Right atrium auricular region (tissue), 2 donors: ENCODE measurements around the gene CDC42BPA. TPM values are rescaled to one million over a fixed set of nuclear protein-coding genes. Genes with fewer than 3 reads are reported as not detected.

Experiments
- DNase-seq: peaks from one replicate; pipeline ENCODE4 v3.0.0-alpha.2; 2019; ENCODE audit warnings: low spot score
- H3K27ac ChIP-seq, 2 donors: fragments of 200-600 bp; sonication (generic); 1 replicate in 1 of 2; 2 replicates in 1 of 2; pipeline ENCODE4 v1.5.1; 2016 to 2019
- H3K27me3 ChIP-seq, 2 donors: fragments of 200-600 bp; sonication (generic); one replicate each; pipeline versions ENCODE4 v1.5.1 to v1.6.0; 2017 to 2019
- H3K36me3 ChIP-seq: fragments of 200-600 bp; sonication (generic); one replicate; pipeline ENCODE4 v1.5.1; 2016
- H3K4me1 ChIP-seq, 2 donors: fragments of 200-600 bp; sonication (generic); one replicate each; pipeline versions ENCODE4 v1.5.1 to v1.6.0; 2017 to 2019
- H3K4me3 ChIP-seq, 2 donors: fragments of 200-600 bp; sonication (generic); 1 replicate in 1 of 2; 2 replicates in 1 of 2; pipeline ENCODE4 v1.5.1; 2017 to 2019; ENCODE audit warnings: mild to moderate bottlenecking in 1 of 2, moderate library complexity in 1 of 2
- H3K9me3 ChIP-seq, 2 donors: fragments of 200-600 bp; sonication (generic); one replicate each; pipeline ENCODE4 v1.5.1; 2019
- total RNA-seq, 2 donors: library from RNA; depleted of rRNA; stranded (reverse); fragments of >200 nt; gene quantifications; one replicate each; pipeline ENCODE4 v1.1.0, GENCODE V29; 2016
- TF ChIP-seq, protein P1 (sequence below), 2 donors: fragments of 200-600 bp; sonication (generic); IDR thresholded peaks; one replicate each; pipeline ENCODE4 v1.5.1; 2019; ENCODE audit warnings: antibody characterized with exemption in 2 of 2

Gene CDC42BPA
- total RNA-seq, 2 donors from 2014 or later, result 26.0 to 32.0 TPM

DNA sequence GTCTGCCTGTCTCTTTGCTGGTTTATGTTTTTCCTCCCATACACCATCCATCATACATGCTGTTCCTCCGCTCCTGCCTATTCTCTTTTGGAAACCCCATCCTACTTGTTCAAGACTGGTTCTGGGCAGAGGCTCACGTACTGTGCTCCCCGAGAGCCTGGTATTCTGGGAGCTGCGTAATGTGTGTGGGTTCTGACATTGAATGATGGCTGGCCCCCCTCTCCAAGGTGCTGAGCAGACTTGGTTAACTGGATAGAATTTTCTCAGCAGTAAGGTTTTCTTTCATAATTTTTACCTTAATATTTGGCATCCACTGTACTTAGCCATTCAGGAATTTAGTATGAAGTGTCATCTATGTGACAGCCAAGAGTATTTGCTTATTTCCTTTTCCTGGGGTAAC, 351.6 kb downstream of the CDC42BPA start:
- Histone ChIP-seq H3K27ac (peak overlapping the region; percentile 83 to 88), H3K4me3 (no peak overlapping the region), H3K9me3 (peaks cover 0 to 2% of the 10 kb centered on the region in 2 donors), H3K27me3 (no peaks in the 10 kb centered on the region), H3K4me1 (peaks cover 0 to 54% of the 10 kb centered on the region in 2 donors), H3K36me3 (peaks cover 37% of the 10 kb centered on the region)
- TF ChIP-seq, protein P1, sequence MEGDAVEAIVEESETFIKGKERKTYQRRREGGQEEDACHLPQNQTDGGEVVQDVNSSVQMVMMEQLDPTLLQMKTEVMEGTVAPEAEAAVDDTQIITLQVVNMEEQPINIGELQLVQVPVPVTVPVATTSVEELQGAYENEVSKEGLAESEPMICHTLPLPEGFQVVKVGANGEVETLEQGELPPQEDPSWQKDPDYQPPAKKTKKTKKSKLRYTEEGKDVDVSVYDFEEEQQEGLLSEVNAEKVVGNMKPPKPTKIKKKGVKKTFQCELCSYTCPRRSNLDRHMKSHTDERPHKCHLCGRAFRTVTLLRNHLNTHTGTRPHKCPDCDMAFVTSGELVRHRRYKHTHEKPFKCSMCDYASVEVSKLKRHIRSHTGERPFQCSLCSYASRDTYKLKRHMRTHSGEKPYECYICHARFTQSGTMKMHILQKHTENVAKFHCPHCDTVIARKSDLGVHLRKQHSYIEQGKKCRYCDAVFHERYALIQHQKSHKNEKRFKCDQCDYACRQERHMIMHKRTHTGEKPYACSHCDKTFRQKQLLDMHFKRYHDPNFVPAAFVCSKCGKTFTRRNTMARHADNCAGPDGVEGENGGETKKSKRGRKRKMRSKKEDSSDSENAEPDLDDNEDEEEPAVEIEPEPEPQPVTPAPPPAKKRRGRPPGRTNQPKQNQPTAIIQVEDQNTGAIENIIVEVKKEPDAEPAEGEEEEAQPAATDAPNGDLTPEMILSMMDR (IDR thresholded peaks at IDR 0.05), result no peak
- no peak for DNase-seq

DNA sequence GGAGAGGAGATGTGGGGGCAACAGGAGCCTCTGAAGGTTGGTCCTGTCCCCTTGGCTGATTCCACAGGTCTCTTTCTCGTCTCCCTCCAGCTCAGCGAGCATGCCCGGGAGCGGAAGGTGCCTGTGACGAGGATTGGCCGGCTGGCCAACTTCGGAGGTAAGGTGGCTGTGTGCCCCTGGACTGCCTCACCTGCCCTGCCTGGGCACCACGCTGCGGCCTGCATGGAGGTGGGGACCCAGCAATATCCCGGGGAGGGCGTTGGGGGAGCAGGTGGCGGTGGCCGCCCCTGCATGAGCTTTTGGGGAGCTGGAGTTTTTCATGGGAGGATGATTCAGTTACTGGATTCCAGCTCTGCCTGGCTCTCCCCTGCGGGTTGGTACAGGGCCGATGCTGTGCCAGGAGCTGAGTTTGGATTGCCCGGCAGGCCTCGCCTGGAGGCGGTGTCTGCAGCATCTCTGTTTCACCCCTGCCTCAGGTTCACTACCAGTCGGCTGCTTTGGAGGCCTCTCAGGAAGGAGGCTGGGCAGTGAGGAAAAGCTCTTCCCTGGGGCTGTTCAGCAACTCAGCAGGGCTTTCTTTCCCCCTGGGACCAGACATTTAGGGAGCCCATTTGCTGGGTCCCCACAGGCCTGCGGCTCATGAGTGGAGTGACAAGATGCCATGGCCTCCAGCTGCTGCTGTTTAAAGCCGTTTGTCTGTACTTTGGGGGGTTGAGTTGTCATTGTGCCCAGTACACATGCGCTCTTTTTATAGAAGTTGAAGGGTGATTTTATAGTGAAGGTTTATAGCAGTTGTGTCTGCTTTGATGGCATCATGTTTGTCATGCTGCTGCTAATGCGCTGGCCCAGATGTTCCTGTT, 352.5 kb downstream of the CDC42BPA start:
- Histone ChIP-seq H3K4me1 (peaks cover 0 to 61% of the 10 kb centered on the region in 2 donors), H3K4me3 (no peak overlapping the region), H3K9me3 (no peaks in the 10 kb centered on the region), H3K36me3 (peaks cover 37% of the 10 kb centered on the region), H3K27me3 (no peaks in the 10 kb centered on the region), H3K27ac (peak overlapping the region; percentile 83 to 88)
- TF ChIP-seq, protein P1 (IDR thresholded peaks at IDR 0.05), result no peak
- DNase-seq, result no peak

DNA sequence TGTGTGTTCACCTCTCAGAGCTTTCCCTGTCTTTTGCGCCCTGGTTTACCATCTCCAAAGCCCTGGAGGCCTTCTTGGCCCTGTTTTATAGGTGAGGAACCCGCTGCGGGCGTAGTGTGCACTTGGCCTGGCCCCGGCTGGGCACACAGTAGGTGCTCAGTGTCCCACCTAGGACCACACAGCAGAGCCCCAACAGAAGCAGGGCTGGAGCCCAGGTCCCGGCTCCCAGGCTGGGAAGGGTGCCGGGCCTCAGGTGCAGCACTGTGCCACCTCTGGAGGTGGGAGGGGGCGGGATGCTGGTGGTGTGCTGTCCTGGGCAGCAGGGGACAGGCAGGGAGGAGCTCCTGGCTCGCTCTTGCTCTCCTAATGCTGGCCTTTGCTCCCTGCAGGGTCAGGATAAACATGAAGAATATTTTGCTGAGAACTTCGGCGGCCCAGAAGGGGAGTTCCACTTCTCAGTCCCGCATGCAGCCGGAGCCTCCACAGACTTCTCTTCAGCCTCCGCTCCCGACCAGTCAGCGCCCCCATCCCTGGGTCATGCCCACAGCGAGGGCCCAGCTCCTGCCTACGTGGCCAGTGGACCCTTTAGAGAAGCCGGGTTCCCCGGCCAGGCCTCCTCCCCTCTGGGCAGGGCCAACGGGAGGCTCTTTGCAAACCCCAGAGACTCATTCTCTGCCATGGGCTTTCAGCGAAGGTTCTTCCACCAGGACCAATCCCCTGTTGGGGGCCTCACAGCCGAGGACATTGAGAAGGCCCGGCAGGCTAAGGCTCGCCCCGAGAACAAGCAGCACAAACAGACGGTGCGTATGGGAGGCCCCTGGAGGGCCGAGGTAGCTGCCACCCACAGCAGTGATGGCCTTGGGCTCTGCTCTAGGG, 353.4 kb downstream of the CDC42BPA start:
- Histone ChIP-seq H3K4me1 (peaks cover 0 to 61% of the 10 kb centered on the region in 2 donors), H3K27me3 (no peaks in the 10 kb centered on the region), H3K36me3 (peaks cover 30% of the 10 kb centered on the region), H3K27ac (peak overlapping the region; percentile 83 to 88), H3K9me3 (no peaks in the 10 kb centered on the region), H3K4me3 (no peak overlapping the region)
- TF ChIP-seq, protein P1 (IDR thresholded peaks at IDR 0.05), result no peak
- DNase-seq, result no peak

DNA sequence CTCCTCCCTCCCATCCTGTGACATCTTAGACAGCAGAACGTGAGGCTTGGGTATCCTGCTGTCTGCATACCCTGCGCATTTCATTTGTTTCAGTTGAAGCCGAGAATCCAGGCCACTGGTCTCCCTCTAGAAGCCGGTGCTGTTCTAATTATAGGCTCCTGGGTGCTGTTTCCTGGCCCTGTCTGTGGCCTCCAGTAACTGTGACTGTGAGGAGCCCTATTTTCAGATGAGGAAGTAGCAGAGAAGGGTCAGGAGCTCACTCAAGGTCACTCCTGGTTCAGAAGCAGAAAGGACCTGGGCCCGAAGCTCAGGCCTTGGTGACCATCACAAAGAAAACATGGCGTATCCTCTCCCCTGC, 354.2 kb downstream of the CDC42BPA start:
- Histone ChIP-seq H3K4me3 (no peak overlapping the region), H3K9me3 (no peaks in the 10 kb centered on the region), H3K4me1 (peaks cover 0 to 61% of the 10 kb centered on the region in 2 donors), H3K27me3 (no peaks in the 10 kb centered on the region), H3K36me3 (peaks cover 26% of the 10 kb centered on the region), H3K27ac (peak overlapping the region; percentile 83 to 88)
- TF ChIP-seq, protein P1 (IDR thresholded peaks at IDR 0.05), result no peak
- DNase-seq, result no peak

DNA sequence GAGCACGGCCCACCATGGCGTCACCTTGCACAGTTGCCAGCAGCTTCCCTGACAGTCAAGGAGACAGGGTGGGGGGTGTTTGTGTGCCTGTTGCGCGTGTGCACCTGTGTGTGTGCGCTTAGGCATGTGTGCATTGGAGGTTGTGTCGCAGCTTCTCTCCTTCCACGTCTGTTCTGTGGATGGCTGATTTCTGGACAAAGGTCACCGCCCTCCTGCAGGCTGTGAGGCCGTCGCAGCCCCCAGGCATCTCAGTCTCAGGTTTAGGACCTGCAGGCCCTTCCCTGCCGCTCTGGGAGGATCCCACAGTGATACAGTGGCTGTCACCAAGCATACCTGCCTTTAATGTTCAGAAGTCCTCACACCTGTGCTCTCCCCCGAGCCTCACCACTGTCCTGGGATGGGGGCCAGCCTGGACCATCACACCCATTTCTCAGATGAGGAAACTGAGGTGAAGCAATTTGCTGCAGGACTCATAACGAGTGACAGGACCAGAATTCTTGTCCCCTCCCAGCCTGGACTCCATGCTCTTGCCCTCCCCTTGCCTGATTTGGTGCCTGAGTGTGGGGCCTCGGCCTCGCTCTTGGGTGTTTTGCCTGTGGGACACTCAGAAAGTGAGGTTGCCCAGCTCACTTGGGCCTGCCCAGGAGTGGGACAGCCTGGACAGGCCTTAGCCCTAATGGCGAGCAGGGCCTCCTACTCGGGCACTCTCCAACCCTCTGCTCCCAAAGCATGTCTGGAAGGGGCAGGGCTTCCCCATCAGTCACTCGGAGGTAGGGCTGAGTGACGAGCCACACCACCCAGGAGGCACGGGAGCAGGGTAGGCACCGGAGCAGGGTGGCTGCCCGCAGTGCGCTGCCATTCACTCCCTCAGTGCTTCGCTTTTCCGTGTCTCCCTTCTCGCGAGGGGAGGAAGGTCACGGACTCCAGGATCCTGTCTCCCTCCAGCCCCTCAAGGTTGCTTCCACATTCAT, 355.6 kb downstream of the CDC42BPA start:
- Histone ChIP-seq H3K27ac (peak overlapping the region; percentile 83 to 88), H3K9me3 (no peaks in the 10 kb centered on the region), H3K36me3 (peaks cover 26% of the 10 kb centered on the region), H3K4me3 (no peak overlapping the region), H3K27me3 (no peaks in the 10 kb centered on the region), H3K4me1 (peaks cover 0 to 62% of the 10 kb centered on the region in 2 donors)
- DNase-seq, result no peak
- TF ChIP-seq, protein P1 (IDR thresholded peaks at IDR 0.05), result no peak
